Loucy (cell line): ENCODE data around the gene BACH1.

Experiments
- H2AFZ ChIP-seq: fragments of 200-600 bp; sonication (generic); 2 replicates; pipeline ENCODE4 v1.6.0; 2016; ENCODE audit warnings: antibody characterized with exemption, mild to moderate bottlenecking, low read length, moderate library complexity
- H3F3A ChIP-seq: fragments of 200-600 bp; 2 replicates; pipeline ENCODE4 v1.6.0; 2016; ENCODE audit warnings: antibody characterized with exemption, low read depth, mild to moderate bottlenecking
- H3K27me3 ChIP-seq: fragments of 200-600 bp; sonication (generic); 2 replicates; pipeline ENCODE4 v1.6.1; 2014; ENCODE audit warnings: low read length, mild to moderate bottlenecking; ENCODE audit not compliant: insufficient read depth, poor library complexity, severe bottlenecking
- H3K36me3 ChIP-seq: fragments of 200-600 bp; sonication (generic); 2 replicates; pipeline ENCODE4 v1.6.1; 2016; ENCODE audit warnings: low read length; ENCODE audit not compliant: insufficient read depth
- H3K4me1 ChIP-seq: fragments of 200-600 bp; sonication (generic); 2 replicates; pipeline ENCODE4 v1.5.1; 2014; ENCODE audit warnings: low read length, mild to moderate bottlenecking; ENCODE audit not compliant: insufficient read depth, poor library complexity, severe bottlenecking
- H3K4me2 ChIP-seq: fragments of 200-600 bp; sonication (generic); 2 replicates; pipeline ENCODE4 v1.6.0; 2014; ENCODE audit warnings: antibody characterized with exemption, low read length, low read depth, mild to moderate bottlenecking; ENCODE audit not compliant: poor library complexity, severe bottlenecking
- H3K4me3 ChIP-seq: fragments of 200-600 bp; sonication (generic); 2 replicates; pipeline ENCODE4 v1.5.1; 2014; ENCODE audit warnings: low read length, mild to moderate bottlenecking, mixed read lengths; ENCODE audit not compliant: poor library complexity, severe bottlenecking
- H3K79me2 ChIP-seq: fragments of 200-600 bp; sonication (generic); 2 replicates; pipeline ENCODE4 v1.6.1; 2014; ENCODE audit warnings: low read length; ENCODE audit not compliant: insufficient read depth
- H3K9ac ChIP-seq: fragments of 200-600 bp; sonication (generic); 2 replicates; pipeline ENCODE4 v1.6.0; 2014; ENCODE audit warnings: mild to moderate bottlenecking, low read depth, low read length, moderate library complexity; ENCODE audit not compliant: poor library complexity, severe bottlenecking
- H3K9me2 ChIP-seq: fragments of 200-600 bp; sonication (generic); replicated peaks from 2 replicates; pipeline ENCODE4 v1.6.1; 2016; ENCODE audit warnings: low read depth, low read length, mixed read lengths
- H3K9me3 ChIP-seq: fragments of 200-600 bp; sonication (generic); 2 replicates; pipeline ENCODE4 v1.6.1; 2014; ENCODE audit warnings: mild to moderate bottlenecking, antibody characterized with exemption, low read length, low read depth; ENCODE audit not compliant: insufficient read depth
- H4K20me1 ChIP-seq: fragments of 200-600 bp; sonication (generic); 2 replicates; pipeline ENCODE4 v1.6.0; 2014; ENCODE audit warnings: antibody characterized with exemption, low read length, mild to moderate bottlenecking; ENCODE audit not compliant: insufficient read depth, poor library complexity, severe bottlenecking
- CTCF ChIP-seq: fragments of 200-600 bp; sonication (generic); conservative IDR thresholded peaks from 2 replicates; pipeline ENCODE4 v1.5.1; 2014; ENCODE audit warnings: mild to moderate bottlenecking, antibody characterized with exemption, low read length
- EZH2phosphoT487 ChIP-seq: fragments of 200-600 bp; IDR thresholded peaks from 2 replicates; pipeline ENCODE4 v1.6.1; 2018; ENCODE audit warnings: antibody characterized with exemption, mild to moderate bottlenecking, moderate library complexity, borderline replicate concordance

BACH1 gene

GRCh38 chr21:29264721-29265120, 34.0 kb upstream of the BACH1 start:
- Histone ChIP-seq H2AFZ (no peak overlapping the region), H3K4me1 (no peaks in the 10 kb centered on the region), H3K4me2 (no peak overlapping the region), H3K4me3 (no peak overlapping the region), H3K36me3 (no peaks in the 10 kb centered on the region), H3K27me3 (no peaks in the 10 kb centered on the region), H4K20me1 (no peaks in the 10 kb centered on the region), H3F3A (no peaks in the 10 kb centered on the region), H3K9me2 (no peaks in the 10 kb centered on the region), H3K9ac (no peak overlapping the region), H3K79me2 (no peaks in the 10 kb centered on the region), H3K9me3 (no peaks in the 10 kb centered on the region)
- TF ChIP-seq CTCF: no peak
- TF ChIP-seq EZH2phosphoT487: no peak

GRCh38 chr21:29265690-29266479, 32.8 kb upstream of the BACH1 start:
- no peaks in the 10 kb centered on the region for H3K27me3 ChIP-seq
- no peaks in the 10 kb centered on the region for H3K79me2 ChIP-seq
- no peak overlapping the region for H2AFZ ChIP-seq
- H3K36me3 ChIP-seq: no peaks in the 10 kb centered on the region
- H3F3A ChIP-seq: no peaks in the 10 kb centered on the region
- H3K4me2 ChIP-seq: no peak overlapping the region
- H3K4me3 ChIP-seq: no peak overlapping the region
- no peak overlapping the region for H3K9ac ChIP-seq
- no peaks in the 10 kb centered on the region for H3K9me3 ChIP-seq
- no peaks in the 10 kb centered on the region for H4K20me1 ChIP-seq
- H3K9me2 ChIP-seq: no peaks in the 10 kb centered on the region
- no peak for TF ChIP-seq EZH2phosphoT487
- TF ChIP-seq CTCF: no peak
- no peaks in the 10 kb centered on the region for H3K4me1 ChIP-seq

GRCh38 chr21:29267666-29268065, 31.1 kb upstream of the BACH1 start:
- H3K9me2 ChIP-seq: no peaks in the 10 kb centered on the region
- no peaks in the 10 kb centered on the region for H3F3A ChIP-seq
- H3K9ac ChIP-seq: no peak overlapping the region
- no peaks in the 10 kb centered on the region for H3K79me2 ChIP-seq
- no peak overlapping the region for H2AFZ ChIP-seq
- no peaks in the 10 kb centered on the region for H3K9me3 ChIP-seq
- H3K4me3 ChIP-seq: no peak overlapping the region
- H3K4me1 ChIP-seq: no peaks in the 10 kb centered on the region
- H3K36me3 ChIP-seq: no peaks in the 10 kb centered on the region
- TF ChIP-seq CTCF: no peak
- no peak for TF ChIP-seq EZH2phosphoT487
- H4K20me1 ChIP-seq: no peaks in the 10 kb centered on the region
- no peaks in the 10 kb centered on the region for H3K27me3 ChIP-seq
- H3K4me2 ChIP-seq: no peak overlapping the region
